ENCODE data around the gene TMEM203. TPM values are rescaled to one million over a fixed set of nuclear protein-coding genes. Genes with fewer than 3 reads are reported as not detected.

TMEM203 gene
- total RNA-seq, 2 experiments from 2014 or later: 30.0 to 31.1 TPM

DNA sequence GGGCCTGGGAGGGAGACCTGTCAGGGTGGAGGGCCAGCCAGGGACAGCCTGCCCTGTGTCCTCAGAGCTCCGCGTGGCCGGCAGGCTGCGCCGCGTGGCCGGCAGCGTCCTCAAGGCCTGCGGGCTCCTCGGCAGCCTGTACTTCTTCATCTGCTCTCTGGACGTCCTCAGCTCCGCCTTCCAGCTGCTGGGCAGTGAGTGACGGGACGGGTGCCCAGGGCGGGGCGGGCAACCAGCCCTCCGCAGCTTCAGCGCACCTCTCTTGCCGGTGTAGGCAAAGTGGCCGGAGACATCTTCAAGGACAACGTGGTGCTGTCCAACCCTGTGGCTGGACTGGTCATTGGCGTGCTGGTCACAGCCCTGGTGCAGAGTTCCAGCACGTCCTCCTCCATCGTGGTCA, 27.1 kb upstream of the TMEM203 start:
- ChIA-PET POLR2A (no interaction called here), CTCF (no interaction called here)
- Mint-ChIP-seq H3K27me3 (peaks cover 13% of the 10 kb centered on the region), H3K9me3 (no peaks in the 10 kb centered on the region), H3K4me3 (no peak overlapping the region), H3K4me1 (ENCODE audit: low read depth) (peaks cover 2% of the 10 kb centered on the region), H3K36me3 (no peaks in the 10 kb centered on the region), H3K27ac (no peak overlapping the region)
- DNase-seq: no peak
- intact Hi-C loops (cut with micrococcal nuclease): no loop called here

DNA sequence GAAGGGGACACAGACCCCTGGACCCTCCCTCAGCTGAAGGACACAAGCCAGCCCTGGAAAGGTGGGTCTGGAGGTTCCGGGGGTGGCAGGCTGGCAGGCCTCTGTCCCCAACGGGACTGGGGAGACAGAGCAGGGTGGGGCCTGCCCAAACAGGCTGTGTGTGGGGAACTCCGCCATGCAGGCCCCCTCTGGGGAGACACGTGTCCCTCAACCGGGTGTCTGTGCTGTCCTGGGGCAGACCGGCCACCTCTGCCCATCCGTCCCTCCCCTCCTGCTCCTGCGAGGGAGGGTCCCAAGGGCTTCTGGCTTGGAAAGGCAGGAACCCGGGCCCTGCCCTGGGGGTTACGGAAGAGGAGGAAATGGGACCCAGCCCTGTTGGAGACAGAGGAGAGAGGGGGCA, 26.7 kb upstream of the TMEM203 start:
- ChIA-PET POLR2A (no interaction called here), CTCF (no interaction called here)
- Mint-ChIP-seq H3K4me3 (no peak overlapping the region), H3K9me3 (no peaks in the 10 kb centered on the region), H3K4me1 (ENCODE audit: low read depth) (peaks cover 2% of the 10 kb centered on the region), H3K27me3 (peaks cover 13% of the 10 kb centered on the region), H3K27ac (no peak overlapping the region), H3K36me3 (no peaks in the 10 kb centered on the region)
- intact Hi-C loops (cut with micrococcal nuclease): no loop called here
- DNase-seq: no peak

- DNase-seq: no peak
- no peaks in the 10 kb centered on the region for H3K9me3 Mint-ChIP-seq
- no peaks in the 10 kb centered on the region for H3K36me3 Mint-ChIP-seq
- H3K27ac Mint-ChIP-seq: no peak overlapping the region
- CTCF ChIA-PET: no interaction called here
- H3K4me1 Mint-ChIP-seq (ENCODE audit: low read depth): peaks cover 2% of the 10 kb centered on the region
- H3K27me3 Mint-ChIP-seq: peaks cover 13% of the 10 kb centered on the region
- POLR2A ChIA-PET: no interaction called here
- no peak overlapping the region for H3K4me3 Mint-ChIP-seq
- intact Hi-C loops (cut with micrococcal nuclease): no loop called here
Observed at GRCh38 chr9:137231372-137232039, 26.1 kb upstream of the TMEM203 start.

GRCh38 chr9:137230705-137231371, 25.4 kb upstream of the TMEM203 start, which contains the start of gene SLC34A3:
TSS of gene SLC34A3 (plus strand) at chr9:137230901. CDS start at chr9:137231703, 802 bp downstream.
- ChIA-PET POLR2A (no interaction called here), CTCF (no interaction called here)
- DNase-seq: no peak
- Mint-ChIP-seq H3K27me3 (peaks cover 13% of the 10 kb centered on the region), H3K27ac (no peak within 1 kb of the TSS), H3K9me3 (no peaks in the 10 kb centered on the region), H3K36me3 (no peaks in the 10 kb centered on the region), H3K4me1 (ENCODE audit: low read depth) (peaks cover 2% of the 10 kb centered on the region), H3K4me3 (no peak within 1 kb of the TSS)
- intact Hi-C loops (cut with micrococcal nuclease): no loop called here

DNA sequence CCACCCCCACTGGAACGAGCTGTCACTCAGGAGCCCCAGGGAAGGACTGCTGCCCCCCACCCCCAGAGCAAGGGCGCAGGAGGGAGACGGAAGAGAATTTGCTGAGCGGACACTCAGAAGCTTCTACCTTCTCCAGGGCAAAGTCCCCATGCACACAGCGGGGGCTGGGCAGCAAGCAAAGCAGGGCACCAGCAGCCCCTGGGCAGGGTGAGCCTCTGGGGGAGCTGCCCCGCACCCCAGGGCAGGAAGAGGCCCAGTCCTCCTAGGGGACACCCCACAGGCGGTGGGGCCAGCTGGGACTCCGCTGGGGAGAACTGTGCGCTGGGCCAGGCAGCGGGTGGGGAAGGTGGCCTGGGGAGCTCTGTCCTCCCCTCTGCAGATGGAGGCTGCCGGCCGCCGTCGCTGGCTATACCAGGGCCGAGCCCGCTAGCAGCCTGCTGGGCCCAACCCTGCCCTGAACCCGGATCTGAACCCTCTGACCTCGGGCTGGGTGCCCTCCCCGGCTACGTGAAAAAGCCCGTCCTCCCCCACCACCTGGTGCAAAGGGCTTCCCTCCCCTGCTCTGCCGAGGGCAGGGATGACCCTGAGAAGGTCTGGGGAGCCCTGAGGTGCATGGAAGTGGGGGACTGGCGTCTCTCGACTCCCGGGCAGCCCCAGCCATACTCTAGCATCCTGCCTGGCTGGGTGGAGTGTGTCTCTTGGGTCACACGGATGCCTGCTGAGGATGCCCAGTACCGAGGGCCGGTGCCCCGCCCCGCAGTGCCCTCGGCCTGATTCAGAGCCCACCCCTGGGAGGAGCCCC, 24.7 kb upstream of the TMEM203 start:
- DNase-seq: no peak
- intact Hi-C loops (cut with micrococcal nuclease): no loop called here
- Mint-ChIP-seq H3K36me3 (no peaks in the 10 kb centered on the region), H3K27ac (no peak overlapping the region), H3K4me1 (ENCODE audit: low read depth) (peaks cover 2% of the 10 kb centered on the region), H3K9me3 (no peaks in the 10 kb centered on the region), H3K27me3 (peaks cover 11% of the 10 kb centered on the region), H3K4me3 (no peak overlapping the region)
- ChIA-PET POLR2A (no interaction called here), CTCF (interaction anchor here (0.8 to 1.1 kb wide), 2 partner anchors 9 to 41 kb away, joined by 3 read pairs; no protein-coding TSS in a partner anchor)

GRCh38 chr9:137228968-137229896, 23.8 kb upstream of the TMEM203 start:
- ChIA-PET CTCF (interaction anchor here (0.8 to 3.5 kb wide), 3 partner anchors 10 to 111 kb away, joined by 3 to 16 read pairs (median 3); no protein-coding TSS in a partner anchor), POLR2A (no interaction called here)
- no peak for DNase-seq
- no peak overlapping the region for H3K27ac Mint-ChIP-seq
- intact Hi-C loops (cut with micrococcal nuclease): no loop called here
- peaks cover 2% of the 10 kb centered on the region for H3K4me1 Mint-ChIP-seq (ENCODE audit: low read depth)
- no peak overlapping the region for H3K4me3 Mint-ChIP-seq
- peaks cover 5% of the 10 kb centered on the region for H3K27me3 Mint-ChIP-seq
- H3K9me3 Mint-ChIP-seq: no peaks in the 10 kb centered on the region
- H3K36me3 Mint-ChIP-seq: no peaks in the 10 kb centered on the region

DNA sequence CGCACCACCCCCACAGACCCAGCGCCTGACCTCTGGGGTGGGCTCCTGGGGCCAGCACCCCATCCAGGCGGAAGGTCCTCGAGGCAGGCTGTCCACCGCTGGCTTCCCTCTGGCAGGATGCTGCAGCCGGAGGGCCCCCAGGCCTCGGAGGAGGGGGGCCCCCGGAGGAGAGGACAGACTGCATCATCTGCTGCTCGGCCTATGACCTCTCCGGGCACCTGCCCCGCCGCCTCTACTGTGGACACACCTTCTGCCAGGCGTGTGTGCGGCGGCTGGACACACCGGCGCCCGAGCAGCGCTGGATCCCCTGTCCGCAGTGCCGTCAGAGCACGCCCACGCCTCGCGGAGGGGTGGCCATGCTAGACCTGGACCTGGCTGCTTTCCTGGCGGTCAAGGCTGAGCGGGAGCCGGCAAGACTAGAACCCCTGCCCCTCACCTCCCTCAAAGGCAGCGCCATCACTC, 23.1 kb upstream of the TMEM203 start:
- CTCF ChIA-PET: interaction anchor here (1.4 to 6.6 kb wide), 5 partner anchors 8 to 114 kb away, joined by 4 to 54 read pairs (median 15); partner anchors contain the start of genes DPP7, NDOR1, TMEM203 and TUBB4B
- intact Hi-C loops (cut with micrococcal nuclease): no loop called here
- no peak overlapping the region for H3K27ac Mint-ChIP-seq
- H3K9me3 Mint-ChIP-seq: no peaks in the 10 kb centered on the region
- no peaks in the 10 kb centered on the region for H3K36me3 Mint-ChIP-seq
- peaks cover 2% of the 10 kb centered on the region for H3K4me1 Mint-ChIP-seq (ENCODE audit: low read depth)
- no peak for DNase-seq
- H3K4me3 Mint-ChIP-seq: no peak overlapping the region
- peaks cover 5% of the 10 kb centered on the region for H3K27me3 Mint-ChIP-seq
- POLR2A ChIA-PET: no interaction called here

GRCh38 chr9:137227853-137228505, 22.5 kb upstream of the TMEM203 start:
- H3K4me1 Mint-ChIP-seq (ENCODE audit: low read depth): peaks cover 3% of the 10 kb centered on the region
- CTCF ChIA-PET: interaction anchor here (1.0 to 6.6 kb wide), 22 partner anchors 9 to 199 kb away, joined by 3 to 54 read pairs (median 4); partner anchors contain the start of genes DPP7, NDOR1, NELFB and TMEM203
- peaks cover 5% of the 10 kb centered on the region for H3K27me3 Mint-ChIP-seq
- POLR2A ChIA-PET: interaction anchor here (6.8 kb wide), 1 partner anchor 13 kb away, joined by 38 read pairs; the partner anchor contains the start of gene TUBB4B
- H3K36me3 Mint-ChIP-seq: no peaks in the 10 kb centered on the region
- no peak overlapping the region for H3K4me3 Mint-ChIP-seq
- peak overlapping the region; percentile 64 for H3K27ac Mint-ChIP-seq
- no peaks in the 10 kb centered on the region for H3K9me3 Mint-ChIP-seq
- intact Hi-C loops (cut with micrococcal nuclease): no loop called here
- DNase-seq: no peak

DNA sequence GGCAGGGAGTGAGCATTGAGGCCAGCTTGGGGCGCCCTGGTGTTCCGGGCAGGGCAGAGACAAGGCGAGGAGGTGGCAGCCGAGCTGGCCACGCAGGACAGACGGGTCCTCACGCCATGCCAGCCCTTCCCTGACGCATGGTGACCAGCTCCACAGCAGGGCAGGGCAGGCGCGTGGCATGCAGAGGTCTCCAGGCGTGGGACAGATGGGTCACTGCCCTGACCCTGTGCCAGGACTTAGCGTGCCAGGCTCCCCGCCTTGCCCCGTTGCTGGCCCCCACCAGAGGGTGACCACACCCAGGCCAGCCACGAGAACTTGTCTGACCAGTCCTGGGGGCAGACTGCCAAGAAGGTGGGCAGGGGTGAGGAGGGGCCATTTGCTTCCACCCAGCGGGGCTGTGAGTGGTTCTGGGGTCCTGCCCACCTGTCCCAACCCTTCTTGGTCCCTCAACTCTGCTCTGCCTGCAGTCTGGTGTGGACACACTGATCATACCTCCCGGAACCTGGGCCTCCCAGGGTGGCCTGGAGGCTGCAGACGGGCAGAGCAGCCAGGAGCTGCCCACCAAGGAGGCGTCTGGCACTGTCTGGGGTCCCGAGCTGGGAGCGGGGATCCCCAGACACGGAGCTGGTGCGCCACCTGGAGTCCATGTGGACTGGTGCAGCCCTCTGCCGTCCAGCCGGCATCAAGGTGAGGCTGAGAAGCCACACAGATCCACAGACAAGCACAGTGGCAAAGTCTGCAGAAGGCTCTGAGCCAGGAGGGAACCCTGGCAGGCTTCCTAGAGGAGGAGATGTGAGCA, 21.8 kb upstream of the TMEM203 start, which contains the start of gene RNF224:
Gene RNF224, plus strand, starts transcription at position 449 of the 799 bp plus-strand sequence. CDS start 834 bp downstream, outside the sequence.
- ChIA-PET POLR2A (interaction anchor here (0.6 to 6.8 kb wide), 2 partner anchors 14 to 107 kb away, joined by 3 to 38 read pairs; partner anchors contain the start of gene TUBB4B), CTCF (interaction anchor here (0.7 to 6.6 kb wide), 28 partner anchors 9 to 198 kb away, joined by 3 to 54 read pairs (median 4); partner anchors contain the start of genes DPP7, NDOR1, NELFB and TMEM203)
- Mint-ChIP-seq H3K36me3 (no peaks in the 10 kb centered on the region), H3K27ac (peak within 1 kb of the TSS; percentile 64), H3K27me3 (peaks cover 5% of the 10 kb centered on the region), H3K4me3 (no peak within 1 kb of the TSS), H3K4me1 (ENCODE audit: low read depth) (peaks cover 5% of the 10 kb centered on the region), H3K9me3 (no peaks in the 10 kb centered on the region)
- peak; percentile 86 for DNase-seq
- intact Hi-C loops (cut with micrococcal nuclease): no loop called here
